PFSK-1 (cell line): ENCODE results near the gene MTUS2.

ENCODE experiments used
- FOXP2 ChIP-seq: optimal IDR thresholded peaks from 2 replicates; pipeline ENCODE3; 2011; ENCODE audit warnings: borderline replicate concordance, control low read depth, inconsistent platforms; ENCODE audit not compliant: insufficient read depth; ENCODE audit errors: extremely low read length, extremely low read depth
- POLR2AphosphoS5 ChIP-seq: IDR thresholded peaks from 2 replicates; pipeline ENCODE4 v1.6.1; 2012; ENCODE audit warnings: low read depth, mild to moderate bottlenecking, control low read depth, low read length, moderate library complexity
- SIN3A ChIP-seq: IDR thresholded peaks from 2 replicates; pipeline ENCODE4 v1.6.1; 2012; ENCODE audit warnings: mild to moderate bottlenecking, low read length, moderate library complexity, borderline replicate concordance; ENCODE audit not compliant: insufficient read depth
- TAF1 ChIP-seq: IDR thresholded peaks from 2 replicates; pipeline ENCODE4 v1.6.1; 2012; ENCODE audit warnings: low read length, control low read depth, borderline replicate concordance; ENCODE audit not compliant: insufficient read depth
- TF ChIP-seq, protein P1 (sequence below), 2 experiments: IDR thresholded peaks; 2 replicates each; pipeline versions ENCODE4 v1.6.1 to v1.8.0; 2011 to 2012; ENCODE audit warnings: low read depth in 2 of 2, low read length in 2 of 2, control low read depth in 1 of 2, inconsistent platforms in 1 of 2, mild to moderate bottlenecking in 1 of 2, moderate library complexity in 1 of 2; ENCODE audit not compliant: insufficient read depth in 1 of 2

The MTUS2 gene

DNA sequence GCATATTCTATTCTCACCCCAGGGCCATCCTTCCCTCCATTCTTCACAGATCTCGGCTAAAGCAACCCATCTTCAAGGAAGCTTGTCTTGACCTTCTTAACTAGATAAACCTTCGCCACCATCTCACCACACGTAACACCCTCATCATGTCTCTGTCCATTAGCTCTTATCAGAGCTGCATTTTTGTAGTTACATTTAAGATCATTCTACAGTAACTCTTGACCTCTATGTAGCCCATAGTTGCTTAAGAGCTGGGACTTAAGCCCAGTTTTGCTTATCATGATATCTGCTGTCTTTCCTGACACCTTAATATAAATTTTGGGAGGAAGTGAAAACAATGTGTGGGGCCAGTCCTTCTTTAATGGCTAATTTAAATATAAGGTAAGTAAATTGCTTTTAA, 345.1 kb downstream of the MTUS2 start:
- no peak for TF ChIP-seq SIN3A
- TF ChIP-seq, protein P1, sequence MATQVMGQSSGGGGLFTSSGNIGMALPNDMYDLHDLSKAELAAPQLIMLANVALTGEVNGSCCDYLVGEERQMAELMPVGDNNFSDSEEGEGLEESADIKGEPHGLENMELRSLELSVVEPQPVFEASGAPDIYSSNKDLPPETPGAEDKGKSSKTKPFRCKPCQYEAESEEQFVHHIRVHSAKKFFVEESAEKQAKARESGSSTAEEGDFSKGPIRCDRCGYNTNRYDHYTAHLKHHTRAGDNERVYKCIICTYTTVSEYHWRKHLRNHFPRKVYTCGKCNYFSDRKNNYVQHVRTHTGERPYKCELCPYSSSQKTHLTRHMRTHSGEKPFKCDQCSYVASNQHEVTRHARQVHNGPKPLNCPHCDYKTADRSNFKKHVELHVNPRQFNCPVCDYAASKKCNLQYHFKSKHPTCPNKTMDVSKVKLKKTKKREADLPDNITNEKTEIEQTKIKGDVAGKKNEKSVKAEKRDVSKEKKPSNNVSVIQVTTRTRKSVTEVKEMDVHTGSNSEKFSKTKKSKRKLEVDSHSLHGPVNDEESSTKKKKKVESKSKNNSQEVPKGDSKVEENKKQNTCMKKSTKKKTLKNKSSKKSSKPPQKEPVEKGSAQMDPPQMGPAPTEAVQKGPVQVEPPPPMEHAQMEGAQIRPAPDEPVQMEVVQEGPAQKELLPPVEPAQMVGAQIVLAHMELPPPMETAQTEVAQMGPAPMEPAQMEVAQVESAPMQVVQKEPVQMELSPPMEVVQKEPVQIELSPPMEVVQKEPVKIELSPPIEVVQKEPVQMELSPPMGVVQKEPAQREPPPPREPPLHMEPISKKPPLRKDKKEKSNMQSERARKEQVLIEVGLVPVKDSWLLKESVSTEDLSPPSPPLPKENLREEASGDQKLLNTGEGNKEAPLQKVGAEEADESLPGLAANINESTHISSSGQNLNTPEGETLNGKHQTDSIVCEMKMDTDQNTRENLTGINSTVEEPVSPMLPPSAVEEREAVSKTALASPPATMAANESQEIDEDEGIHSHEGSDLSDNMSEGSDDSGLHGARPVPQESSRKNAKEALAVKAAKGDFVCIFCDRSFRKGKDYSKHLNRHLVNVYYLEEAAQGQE (IDR thresholded peaks at IDR 0.05; ENCODE audit: insufficient read depth in 1 of 2, low read depth in 2 of 2, low read length in 2 of 2) = no peak
- no peak for TF ChIP-seq TAF1
- TF ChIP-seq POLR2AphosphoS5 = no peak
- no peak for TF ChIP-seq FOXP2

DNA sequence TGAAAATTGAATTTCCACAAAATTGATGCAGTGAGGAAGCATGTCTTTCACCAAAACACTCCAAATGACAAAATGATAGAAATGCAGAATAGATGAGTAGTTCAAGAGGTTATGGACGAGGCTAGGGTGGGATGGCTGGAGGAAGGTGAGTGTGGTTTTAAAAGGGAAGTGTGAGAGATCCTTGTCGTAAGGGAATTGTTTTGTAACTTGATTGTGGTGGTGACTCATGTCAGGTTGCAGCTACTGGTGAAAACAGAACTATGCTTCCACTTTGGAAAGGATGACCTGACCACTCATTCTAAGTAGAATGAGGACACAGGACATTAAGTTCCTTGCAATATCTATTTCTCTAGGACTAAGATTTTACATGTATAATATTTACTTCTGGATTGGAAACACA, 345.7 kb downstream of the MTUS2 start:
- TF ChIP-seq SIN3A = no peak
- TF ChIP-seq TAF1 = no peak

DNA sequence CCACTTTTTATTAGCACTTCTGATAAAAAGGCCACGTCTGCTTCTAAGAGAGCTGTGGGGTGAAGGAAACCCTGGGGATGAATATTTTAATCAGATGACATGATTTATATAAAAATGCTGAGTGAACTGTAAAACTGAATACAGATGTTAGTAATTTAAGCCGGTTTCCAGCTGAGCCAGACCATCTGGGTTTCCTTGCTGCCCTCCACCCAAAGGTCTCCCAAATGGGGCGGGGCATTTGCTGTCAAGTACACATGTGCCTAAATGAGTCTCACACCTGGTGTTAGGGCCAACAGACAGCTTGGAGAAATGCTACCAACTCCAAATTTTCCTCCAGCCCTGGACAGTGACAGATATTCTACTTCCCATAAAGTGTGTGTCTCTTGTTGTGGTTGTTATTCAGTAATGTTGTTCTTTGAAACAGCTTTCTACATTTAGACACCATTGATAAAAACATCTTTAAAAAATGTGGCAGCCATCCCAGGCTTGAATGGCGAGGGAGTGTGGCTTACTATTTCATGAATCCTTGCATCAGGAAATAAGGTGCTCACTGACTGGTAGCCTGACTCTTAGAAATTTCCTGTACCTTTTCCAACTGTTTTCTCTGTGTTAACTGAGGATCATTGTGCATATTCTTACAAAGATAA, 350.4 kb downstream of the MTUS2 start:
- TF ChIP-seq, protein P1 (IDR thresholded peaks at IDR 0.05; ENCODE audit: insufficient read depth in 1 of 2, low read depth in 2 of 2, low read length in 2 of 2) = no peak
- no peak for TF ChIP-seq FOXP2
- TF ChIP-seq SIN3A = no peak
- no peak for TF ChIP-seq POLR2AphosphoS5
- TF ChIP-seq TAF1 = no peak

DNA sequence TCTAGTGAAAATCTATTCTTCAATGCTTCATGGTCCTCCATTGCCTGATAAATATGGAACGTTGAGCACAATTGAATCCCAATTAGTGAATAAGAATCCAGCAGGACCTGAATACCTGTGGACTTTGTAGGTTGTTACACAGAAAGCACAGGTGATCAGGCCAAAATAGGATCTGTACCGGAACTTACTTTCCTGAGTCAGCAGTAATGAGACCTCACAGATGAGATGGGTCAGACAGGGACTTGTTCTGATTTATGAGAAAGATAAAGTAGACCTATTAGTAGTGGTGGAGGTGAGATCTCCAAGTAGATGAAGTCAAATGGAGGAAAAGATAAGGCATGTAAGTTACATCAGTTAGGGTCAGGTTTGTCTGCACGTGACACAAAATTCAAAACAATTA, 351.1 kb downstream of the MTUS2 start:
- TF ChIP-seq TAF1 (no peak), SIN3A (no peak), POLR2AphosphoS5 (no peak)

GRCh38 chr13:29174093-29174492, 354.0 kb downstream of the MTUS2 start:
- TF ChIP-seq SIN3A (no peak), TAF1 (no peak), FOXP2 (no peak), POLR2AphosphoS5 (no peak)
- TF ChIP-seq, protein P1 (IDR thresholded peaks at IDR 0.05; ENCODE audit: insufficient read depth in 1 of 2, low read depth in 2 of 2, low read length in 2 of 2) = no peak

GRCh38 chr13:29175250-29175873, 355.2 kb downstream of the MTUS2 start:
- TF ChIP-seq FOXP2 (no peak), POLR2AphosphoS5 (no peak), SIN3A (no peak), TAF1 (no peak)
- TF ChIP-seq, protein P1 (IDR thresholded peaks at IDR 0.05; ENCODE audit: insufficient read depth in 1 of 2, low read depth in 2 of 2, low read length in 2 of 2) = no peak
